ENCODE results near the gene CTNNA3.

CTNNA3 gene

GRCh38 chr10:65940816-65941662 is 1755.0 kb downstream of the CTNNA3 start:
- DNase-seq (ENCODE audit: low read depth in 2 of 2) = no peak

- no peak for DNase-seq (ENCODE audit: low read depth in 2 of 2)
These were observed 1755.9 kb downstream of the CTNNA3 start for GRCh38 chr10:65940105-65940504.

GRCh38 chr10:65931291-65932070 is 1764.5 kb downstream of the CTNNA3 start:
- DNase-seq (ENCODE audit: low read depth in 2 of 2) = no peak

GRCh38 chr10:65911151-65911835 is 1784.7 kb downstream of the CTNNA3 start:
- DNase-seq (ENCODE audit: low read depth in 2 of 2) = no peak

GRCh38 chr10:65910209-65910608 is 1785.8 kb downstream of the CTNNA3 start:
- DNase-seq (ENCODE audit: low read depth in 2 of 2) = no peak

GRCh38 chr10:65907199-65907712 is 1788.7 kb downstream of the CTNNA3 start:
- no peak for DNase-seq (ENCODE audit: low read depth in 2 of 2)

GRCh38 chr10:65903620-65904019 is 1792.4 kb downstream of the CTNNA3 start:
- no peak for DNase-seq (ENCODE audit: low read depth in 2 of 2)

- DNase-seq (ENCODE audit: low read depth in 2 of 2) = no peak
These were observed 1795.7 kb downstream of the CTNNA3 start for GRCh38 chr10:65900271-65900670.

GRCh38 chr10:65898055-65898454 is 1797.9 kb downstream of the CTNNA3 start:
- DNase-seq (ENCODE audit: low read depth in 2 of 2) = no peak

- DNase-seq (ENCODE audit: low read depth in 2 of 2) = no peak
These were observed 1801.0 kb downstream of the CTNNA3 start for GRCh38 chr10:65894961-65895360.

GRCh38 chr10:65894379-65894778 is 1801.6 kb downstream of the CTNNA3 start:
- DNase-seq (ENCODE audit: low read depth in 2 of 2) = no peak

GRCh38 chr10:65893676-65894075 is 1802.3 kb downstream of the CTNNA3 start:
- no peak for DNase-seq (ENCODE audit: low read depth in 2 of 2)

- DNase-seq (ENCODE audit: low read depth in 2 of 2) = no peak
These were observed 1803.7 kb downstream of the CTNNA3 start for GRCh38 chr10:65892284-65892683.

- DNase-seq (ENCODE audit: low read depth in 2 of 2) = no peak
These were observed 1804.7 kb downstream of the CTNNA3 start for GRCh38 chr10:65891073-65891981.

GRCh38 chr10:65864529-65864928 is 1831.5 kb downstream of the CTNNA3 start:
- DNase-seq (ENCODE audit: low read depth in 2 of 2) = no peak

GRCh38 chr10:65864036-65864435 is 1832.0 kb downstream of the CTNNA3 start:
- no peak for DNase-seq (ENCODE audit: low read depth in 2 of 2)
